HG02943 (cell line): Measurements from ENCODE around the gene TEX36.
"Not testable (repeated sequence)": the region's sequence is repeated elsewhere in the genome, so short reads cannot be mapped to it uniquely, and the experiment has no call there.

Experiments
- ATAC-seq: cut with Tn5 transposase; IDR thresholded peaks from one replicate; pipeline ENCODE4 v1.9.1; 2021; ENCODE audit warnings: mild to moderate bottlenecking, low read depth, moderate library complexity; ENCODE audit not compliant: unreplicated experiment

TEX36 gene

DNA sequence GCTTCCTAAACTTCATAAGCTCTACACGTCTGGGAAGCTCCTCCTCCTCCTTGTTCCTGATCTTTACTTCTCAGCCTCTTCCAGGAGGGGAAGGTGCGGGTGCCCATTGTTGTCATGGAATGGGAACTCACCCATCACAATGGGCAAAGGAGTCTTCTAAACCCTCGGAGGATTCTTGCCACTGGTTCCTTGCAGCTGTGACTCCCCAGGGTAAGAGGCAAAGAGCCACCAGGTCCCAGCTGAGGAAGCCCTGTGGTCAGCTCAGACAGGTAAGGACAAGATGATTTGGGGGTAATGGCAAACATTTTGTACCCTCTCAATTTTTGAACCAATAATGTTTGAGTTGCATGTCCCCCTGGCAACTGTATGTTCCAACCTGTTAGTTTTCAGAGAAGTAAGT lies at the start of gene TEX36:
TSS of gene TEX36 (minus strand) at position 101 of the 400 bp plus-strand sequence. CDS start 174 bp downstream, outside the sequence.
- ATAC-seq = no peak

DNA sequence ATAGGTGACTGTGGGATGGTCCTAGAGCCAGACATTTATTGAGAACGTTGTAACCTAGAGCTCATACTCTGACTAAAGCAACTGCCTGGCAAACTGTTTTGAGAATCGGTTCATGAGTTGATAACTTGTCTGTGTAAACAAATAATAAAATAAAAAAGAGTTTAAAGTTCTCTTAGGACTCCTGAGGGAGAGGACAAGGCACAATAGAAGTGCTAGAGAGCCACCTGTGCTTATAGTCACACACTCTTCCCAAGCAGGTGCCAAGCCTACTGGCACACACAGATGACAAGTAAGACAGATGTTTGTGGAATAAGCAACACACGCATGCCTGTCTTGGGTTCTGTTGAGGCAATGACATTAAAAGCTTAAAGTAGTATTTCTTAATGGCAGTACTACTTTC lies 44.5 kb upstream of the TEX36 start:
- ATAC-seq = no peak

DNA sequence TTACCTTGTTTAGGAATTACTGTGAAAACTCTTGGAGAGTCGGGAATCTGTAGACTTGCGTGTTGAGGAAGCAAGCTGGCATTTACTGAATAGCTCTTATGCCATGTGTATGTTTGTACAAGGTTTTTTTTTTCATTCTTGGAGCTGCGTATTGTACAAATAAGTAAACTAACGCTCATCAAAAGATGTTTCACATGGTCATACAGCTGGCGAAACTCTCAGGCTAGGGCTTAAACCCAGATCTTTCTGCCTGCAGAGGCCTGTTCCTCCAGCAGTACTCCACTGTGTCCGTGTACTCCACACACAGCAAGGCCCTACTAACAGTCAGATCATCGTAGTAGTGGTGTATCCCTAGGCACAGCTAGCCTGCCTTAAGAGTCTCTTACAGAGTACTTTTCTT lies 44.0 kb upstream of the TEX36 start:
- no peak for ATAC-seq

GRCh38 chr10:125722811-125723210 lies 39.8 kb upstream of the TEX36 start:
- ATAC-seq = no peak

DNA sequence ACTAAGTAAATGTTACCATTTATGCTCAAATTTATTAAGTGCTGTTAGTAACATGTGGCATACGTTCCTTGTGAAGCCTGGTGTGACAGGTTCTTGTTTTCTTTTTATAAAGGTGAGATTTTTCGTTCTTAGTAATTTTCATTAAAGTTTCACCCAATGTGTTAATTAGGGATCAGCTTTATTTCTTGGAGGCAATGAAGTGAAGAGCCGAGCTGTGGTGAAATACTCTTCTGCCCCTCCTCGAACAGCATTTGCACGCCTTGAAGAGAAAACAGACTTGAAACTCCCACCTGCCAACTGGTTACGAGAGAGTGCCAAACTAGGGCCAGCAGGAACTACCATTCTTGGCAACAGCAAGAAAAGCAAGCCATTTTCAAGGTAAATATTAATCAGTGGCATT lies 38.1 kb upstream of the TEX36 start:
- ATAC-seq = peak; percentile 35

GRCh38 chr10:125720002-125720382 lies 37.0 kb upstream of the TEX36 start:
- no peak for ATAC-seq

DNA sequence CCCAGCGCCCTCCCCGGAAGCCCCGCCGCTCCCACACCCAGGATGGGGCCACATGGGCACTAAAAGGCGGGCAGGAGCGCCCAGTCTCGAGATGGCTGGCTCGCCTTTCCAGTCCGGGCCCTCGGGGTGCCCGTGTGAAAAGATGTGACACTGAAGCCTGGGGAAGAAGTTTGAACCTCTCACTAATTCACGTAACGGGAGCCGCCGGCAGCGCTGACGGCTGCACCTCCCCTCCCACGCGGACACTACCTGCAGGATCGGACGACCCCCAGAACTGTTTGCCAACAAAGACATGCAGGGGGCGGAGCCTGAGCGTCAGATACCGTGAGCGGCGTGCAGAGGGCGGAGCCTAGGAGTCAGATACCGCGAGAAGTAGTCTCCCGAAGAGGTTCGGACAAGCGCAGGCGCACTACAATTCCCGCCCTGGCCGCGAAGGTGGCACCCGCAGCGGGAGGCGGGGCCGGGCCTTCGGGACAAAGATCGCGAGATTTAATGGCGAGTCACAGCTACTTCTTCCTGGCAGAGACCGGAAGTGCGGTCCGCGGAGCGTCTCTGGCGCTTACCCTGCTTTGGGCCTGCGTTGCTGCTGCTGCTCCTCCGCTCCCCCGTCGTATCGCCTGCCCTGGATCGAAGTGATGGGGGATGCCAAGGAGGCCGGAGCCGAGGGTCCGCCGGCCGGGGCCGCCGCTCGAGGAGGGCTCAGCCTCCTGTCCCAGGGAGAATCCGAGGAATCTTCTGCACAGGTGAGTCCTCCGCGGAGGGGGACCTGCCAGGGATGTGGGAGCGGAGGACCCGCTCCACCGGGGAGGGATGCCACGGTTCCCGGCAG lies 36.4 kb upstream of the TEX36 start, which contains the start of gene EDRF1:
TSS of gene EDRF1 (plus strand) at position 537 of the 829 bp plus-strand sequence. CDS start at position 636, 99 bp downstream.
- peak; percentile 87 for ATAC-seq

- not testable (repeated sequence) for ATAC-seq
Observed at GRCh38 chr10:125714728-125715127, 31.8 kb upstream of the TEX36 start.

GRCh38 chr10:125711110-125711750 lies 28.3 kb upstream of the TEX36 start:
- no peak for ATAC-seq

GRCh38 chr10:125709553-125710474 lies 26.9 kb upstream of the TEX36 start:
- no peak for ATAC-seq

GRCh38 chr10:125708971-125709503 lies 26.1 kb upstream of the TEX36 start:
- ATAC-seq = peak; percentile 56

DNA sequence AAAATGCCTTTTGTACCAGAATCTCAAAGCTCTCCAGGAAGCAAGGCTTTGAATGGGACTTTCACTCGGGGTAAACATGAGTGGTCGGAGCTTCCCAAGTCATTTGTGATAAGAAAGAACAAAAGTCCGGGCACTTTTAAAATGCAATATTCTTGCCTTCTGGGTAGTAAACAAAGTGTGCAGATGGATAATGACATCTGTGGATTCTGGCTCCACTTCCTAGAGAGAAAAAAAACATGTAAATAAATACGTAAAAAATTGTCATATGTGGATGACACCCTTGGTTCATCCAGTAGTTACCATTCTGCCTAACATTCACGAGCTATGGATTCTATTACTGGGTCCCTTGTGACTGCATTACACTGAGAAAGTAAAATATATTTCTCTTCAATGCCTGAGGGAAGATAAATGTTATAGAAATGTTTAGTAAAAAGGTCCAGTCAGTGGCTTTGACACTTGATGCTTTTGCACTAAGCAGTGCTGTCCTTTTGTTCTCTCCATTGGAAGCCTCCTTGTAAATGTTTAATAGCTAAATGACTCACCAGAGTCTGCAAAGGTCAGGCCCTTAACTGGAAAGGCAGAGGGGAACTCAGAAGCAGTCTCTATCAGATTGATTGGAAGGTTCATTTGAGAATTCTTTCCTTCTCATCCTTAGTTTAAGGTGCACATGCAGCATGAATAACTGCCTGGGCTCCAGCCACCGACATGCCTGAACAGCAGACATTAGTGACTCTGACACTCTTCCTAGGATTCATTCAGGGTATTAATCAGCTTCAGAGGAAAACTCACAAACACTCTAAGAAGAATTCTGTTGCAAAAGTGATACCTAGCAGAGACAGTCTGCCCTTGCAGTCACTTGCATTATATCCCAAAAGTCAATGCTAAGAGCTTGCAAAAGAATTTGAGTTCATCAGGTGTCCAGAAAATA lies 24.8 kb upstream of the TEX36 start:
- peak; percentile 64 for ATAC-seq

GRCh38 chr10:125700355-125700911 lies 17.5 kb upstream of the TEX36 start:
- no peak for ATAC-seq

GRCh38 chr10:125699562-125700143 lies 16.7 kb upstream of the TEX36 start:
- no peak for ATAC-seq

GRCh38 chr10:125698481-125698998 lies 15.6 kb upstream of the TEX36 start:
- ATAC-seq = no peak

- ATAC-seq = not testable (repeated sequence)
Observed at GRCh38 chr10:125696884-125697283, 13.9 kb upstream of the TEX36 start.

GRCh38 chr10:125694883-125695282 lies 11.9 kb upstream of the TEX36 start:
- ATAC-seq = no peak

GRCh38 chr10:125693524-125693847 lies 10.5 kb upstream of the TEX36 start:
- ATAC-seq = no peak
